HEK293T (cell line): ENCODE results near the gene KCNK2.

ENCODE experiments used
- CTCF ChIA-PET: fragments of 350-600 bp; formaldehyde crosslinking; extraction: SDS; loops from one replicate; lab custom pipeline; 2021; ENCODE audit warnings: antibody characterized with exemption, inconsistent platforms; lab: Yijun Ruan, JAX
- POLR2A ChIA-PET: fragments of 350-600 bp; formaldehyde crosslinking; extraction: SDS; loops from one replicate; lab custom pipeline; 2020; ENCODE audit warnings: antibody characterized with exemption, inconsistent platforms; lab: Yijun Ruan, JAX
- DNase-seq: peaks from one replicate; pipeline ENCODE4 v3.0.0; 2012; ENCODE audit warnings: mixed read lengths; ENCODE audit errors: extremely low spot score
- ARNT ChIP-seq: fragments of 450-650 bp; IDR thresholded peaks from 2 replicates; pipeline ENCODE4 v1.6.1; 2017; ENCODE audit warnings: mild to moderate bottlenecking
- BHLHE40 ChIP-seq: fragments of 450-650 bp; IDR thresholded peaks from 2 replicates; pipeline ENCODE4 v1.6.1; 2016; ENCODE audit warnings: mild to moderate bottlenecking, moderate library complexity, borderline replicate concordance
- CTBP1 ChIP-seq: fragments of 450-650 bp; IDR thresholded peaks from 2 replicates; pipeline ENCODE4 v1.6.1; 2016; ENCODE audit warnings: borderline replicate concordance
- ELF4 ChIP-seq: fragments of 450-650 bp; IDR thresholded peaks from 2 replicates; pipeline ENCODE4 v1.6.1; 2017; ENCODE audit warnings: antibody characterized with exemption
- FOXA1 ChIP-seq: fragments of 450-650 bp; IDR thresholded peaks from 2 replicates; pipeline ENCODE4 v1.6.1; 2016; ENCODE audit warnings: mild to moderate bottlenecking
- FOXK2 ChIP-seq: fragments of 450-650 bp; IDR thresholded peaks from 2 replicates; pipeline ENCODE4 v1.6.1; 2016; ENCODE audit warnings: mild to moderate bottlenecking
- FOXM1 ChIP-seq: fragments of 450-650 bp; IDR thresholded peaks from 2 replicates; pipeline ENCODE4 v1.6.1; 2017; ENCODE audit warnings: mild to moderate bottlenecking, borderline replicate concordance
- HDGF ChIP-seq: fragments of 450-650 bp; IDR thresholded peaks from 2 replicates; pipeline ENCODE4 v1.6.1; 2017; ENCODE audit warnings: antibody characterized with exemption, borderline replicate concordance
- L3MBTL2 ChIP-seq: fragments of 450-650 bp; conservative IDR thresholded peaks from 2 replicates; pipeline ENCODE4 v1.6.1; 2016; ENCODE audit warnings: mild to moderate bottlenecking
- LEF1 ChIP-seq: fragments of 450-650 bp; IDR thresholded peaks from 2 replicates; pipeline ENCODE4 v1.6.1; 2017; ENCODE audit warnings: mild to moderate bottlenecking, borderline replicate concordance
- NFRKB ChIP-seq: fragments of 450-650 bp; IDR thresholded peaks from 2 replicates; pipeline ENCODE4 v1.6.1; 2016; ENCODE audit warnings: mild to moderate bottlenecking, moderate library complexity
- PKNOX1 ChIP-seq: fragments of 450-650 bp; IDR thresholded peaks from 2 replicates; pipeline ENCODE4 v1.6.1; 2016
- SP1 ChIP-seq: fragments of 450-650 bp; IDR thresholded peaks from 2 replicates; pipeline ENCODE4 v1.6.1; 2017
- SUZ12 ChIP-seq: fragments of 450-650 bp; IDR thresholded peaks from 2 replicates; pipeline ENCODE4 v1.6.1; 2016; ENCODE audit warnings: mild to moderate bottlenecking
- TARDBP ChIP-seq: fragments of 450-650 bp; IDR thresholded peaks from 2 replicates; pipeline ENCODE4 v1.6.1; 2016
- ZNF384 ChIP-seq: fragments of 450-650 bp; IDR thresholded peaks from 2 replicates; pipeline ENCODE4 v1.6.1; 2016

The KCNK2 gene

GRCh38 chr1:215045698-215046308, 36.7 kb upstream of the KCNK2 start:
- ChIA-PET POLR2A (no interaction called here), CTCF (no interaction called here)
- TF ChIP-seq CTBP1 (no peak), TARDBP (no peak), ZNF384 (no peak), FOXA1 (no peak)
- DNase-seq = no peak

- DNase-seq = no peak
- TF ChIP-seq ARNT = no peak
- ChIA-PET POLR2A (no interaction called here), CTCF (interaction anchor here (0.8 kb wide), 1 partner anchor 23 kb away, joined by 3 read pairs; no protein-coding TSS in a partner anchor)
Measured at GRCh38 chr1:215052256-215053015, 30.1 kb upstream of the KCNK2 start.

GRCh38 chr1:215054266-215054665, 28.3 kb upstream of the KCNK2 start:
- CTCF ChIA-PET = no interaction called here
- POLR2A ChIA-PET = no interaction called here
- DNase-seq = no peak
- TF ChIP-seq ZNF384 (no peak), L3MBTL2 (no peak), NFRKB (no peak), BHLHE40 (no peak), FOXM1 (no peak), FOXA1 (no peak), LEF1 (no peak), ARNT (no peak), PKNOX1 (no peak), HDGF (no peak), FOXK2 (no peak), ELF4 (no peak), SUZ12 (no peak), CTBP1 (no peak), TARDBP (no peak), SP1 (no peak)

- POLR2A ChIA-PET = no interaction called here
- CTCF ChIA-PET = no interaction called here
- no peak for DNase-seq
- TF ChIP-seq CTBP1 (no peak), SP1 (no peak), NFRKB (no peak), SUZ12 (no peak), FOXA1 (no peak)
Measured at GRCh38 chr1:215055281-215055935, 27.1 kb upstream of the KCNK2 start.

GRCh38 chr1:215056584-215056983, 26.0 kb upstream of the KCNK2 start:
- ChIA-PET POLR2A (no interaction called here), CTCF (interaction anchor here (0.7 kb wide), 1 partner anchor 45 kb away, joined by 4 read pairs; no protein-coding TSS in a partner anchor)
- no peak for TF ChIP-seq FOXA1
- no peak for TF ChIP-seq SUZ12
- TF ChIP-seq FOXK2 = no peak
- TF ChIP-seq SP1 = no peak
- no peak for TF ChIP-seq FOXM1
- no peak for TF ChIP-seq NFRKB
- TF ChIP-seq CTBP1 = no peak
- no peak for TF ChIP-seq ZNF384
- TF ChIP-seq BHLHE40 = no peak
- no peak for TF ChIP-seq HDGF
- TF ChIP-seq PKNOX1 = no peak
- no peak for TF ChIP-seq L3MBTL2
- no peak for TF ChIP-seq TARDBP
- no peak for TF ChIP-seq LEF1
- TF ChIP-seq ELF4 = no peak
- TF ChIP-seq ARNT = no peak
- DNase-seq = no peak

- POLR2A ChIA-PET = no interaction called here
- TF ChIP-seq NFRKB (no peak), PKNOX1 (no peak), LEF1 (no peak), CTBP1 (no peak), ARNT (no peak), TARDBP (no peak)
- DNase-seq = no peak
- CTCF ChIA-PET = interaction anchor here (0.5 kb wide), 1 partner anchor 174 kb away, joined by 3 read pairs; no protein-coding TSS in a partner anchor
Measured at GRCh38 chr1:215059947-215060346, 22.6 kb upstream of the KCNK2 start.
